Lung (tissue), 12 donors: Measurements from ENCODE around the gene FBP1. TPM values are rescaled to one million over a fixed set of nuclear protein-coding genes. Genes with fewer than 3 reads are reported as not detected.

Experiments
- ATAC-seq: fragments of 200-7000 bp; cut with Tn5 transposase; one replicate; pipeline ENCODE4 v1.9.1; 2020; ENCODE audit warnings: moderate number of reproducible peaks; ENCODE audit not compliant: insufficient read depth, low FRiP score
- DNase-seq, 3 donors: peaks; one replicate each; pipeline ENCODE4 v3.0.0-alpha.2; 2013 to 2017
- H3K27ac ChIP-seq, 2 donors: one replicate each; pipeline ENCODE4 v1.5.1; 2013; ENCODE audit warnings: mild to moderate bottlenecking in 2 of 2, moderate library complexity in 2 of 2, control low read depth in 1 of 2, inconsistent platforms in 1 of 2, low read depth in 1 of 2, low read length in 1 of 2
- H3K27me3 ChIP-seq, 3 donors: one replicate each; pipeline ENCODE4 v1.5.1; 2013; ENCODE audit warnings: low read length in 2 of 3; ENCODE audit not compliant: control insufficient read depth in 3 of 3, insufficient read depth in 3 of 3
- H3K36me3 ChIP-seq, 4 donors: one replicate each; pipeline ENCODE4 v1.5.1; 2013; ENCODE audit warnings: low read length in 4 of 4, mild to moderate bottlenecking in 1 of 4, moderate library complexity in 1 of 4; ENCODE audit not compliant: control insufficient read depth in 4 of 4, insufficient read depth in 4 of 4
- H3K4me1 ChIP-seq, 5 donors: one replicate each; pipeline ENCODE4 v1.5.1; 2013; ENCODE audit warnings: low read length in 5 of 5, mild to moderate bottlenecking in 2 of 5, moderate library complexity in 1 of 5; ENCODE audit not compliant: control insufficient read depth in 5 of 5, insufficient read depth in 5 of 5
- H3K4me3 ChIP-seq: one replicate; pipeline ENCODE4 v1.5.1; 2013; ENCODE audit warnings: mild to moderate bottlenecking, control low read depth, moderate library complexity
- H3K9ac ChIP-seq, 2 donors: one replicate each; pipeline ENCODE4 v1.5.1; 2013; ENCODE audit warnings: low read length in 2 of 2, control low read depth in 1 of 2; ENCODE audit not compliant: insufficient read depth in 1 of 2
- H3K9me3 ChIP-seq, 4 donors: one replicate each; pipeline ENCODE4 v1.5.1; 2013; ENCODE audit warnings: low read length in 3 of 4, mild to moderate bottlenecking in 1 of 4, moderate library complexity in 1 of 4; ENCODE audit not compliant: control insufficient read depth in 4 of 4, insufficient read depth in 3 of 4
- WGBS, 2 donors: extraction: QIAGEN DNeasy Blood & Tissue Kit; methylation state at CpG; one replicate each; pipeline ENCODE4 v1.1.7; 2013; 5-methylcytosine and 5-hydroxymethylcytosine counted together
- polyA plus RNA-seq, 2 donors: library from polyadenylated mRNA; stranded (reverse); fragments of 200-250 nt; gene quantifications; one replicate each; pipeline ENCODE4 v1.2.1, GENCODE V29; 2013
- total RNA-seq, 2 donors: library from RNA; depleted of rRNA in 1 of 2; stranded (reverse); fragments of >200 nt in 1 of 2; gene quantifications; one replicate each; pipeline ENCODE4 v1.2.1, GENCODE V29; 2014 to 2021
- TF ChIP-seq, protein P1 (sequence below): IDR thresholded peaks from 2 replicates; pipeline ENCODE4 v1.5.1; 2012; ENCODE audit warnings: mild to moderate bottlenecking; ENCODE audit errors: control extremely low read depth, extremely low read depth
- donor health status: control.
- donor health status: control.
- donor health status: Bipolar disorder and iron deficiency.
- donor health status: healthy.
- donor health status: DM: yes; HTN: yes; CAD: no.

Gene FBP1
- total and polyA plus RNA-seq, 4 donors: 17.1 to 259 (median 154) TPM

DNA sequence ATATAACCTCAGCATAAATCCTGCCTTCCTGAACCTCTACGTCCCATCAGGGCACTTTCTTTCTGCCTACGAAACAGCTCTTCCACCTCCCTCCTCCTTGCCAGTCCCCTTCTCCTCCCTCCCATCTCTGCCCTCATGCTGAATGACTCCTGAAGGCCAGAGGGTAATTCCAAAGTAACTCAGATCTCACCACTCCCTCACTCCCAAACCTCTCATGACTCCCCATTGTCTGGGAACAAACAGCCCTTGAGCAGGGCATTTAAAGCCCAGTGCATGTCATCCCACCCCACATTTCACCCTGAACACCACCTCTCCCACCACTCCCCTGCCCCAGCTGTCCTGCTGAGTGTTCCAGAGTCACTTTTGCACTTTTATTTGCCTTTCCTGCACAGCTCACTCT is 8.9 kb upstream of the FBP1 start:
- H3K9me3 ChIP-seq: no peaks in the 10 kb centered on the region
- WGBS, 2 donors: 89 to 91% methylated on average over 2 of the region's 2 CpGs
- peaks cover 0 to 8% (median 0%) of the 10 kb centered on the region in 5 donors for H3K4me1 ChIP-seq
- no peaks in the 10 kb centered on the region for H3K36me3 ChIP-seq
- TF ChIP-seq, protein P1, sequence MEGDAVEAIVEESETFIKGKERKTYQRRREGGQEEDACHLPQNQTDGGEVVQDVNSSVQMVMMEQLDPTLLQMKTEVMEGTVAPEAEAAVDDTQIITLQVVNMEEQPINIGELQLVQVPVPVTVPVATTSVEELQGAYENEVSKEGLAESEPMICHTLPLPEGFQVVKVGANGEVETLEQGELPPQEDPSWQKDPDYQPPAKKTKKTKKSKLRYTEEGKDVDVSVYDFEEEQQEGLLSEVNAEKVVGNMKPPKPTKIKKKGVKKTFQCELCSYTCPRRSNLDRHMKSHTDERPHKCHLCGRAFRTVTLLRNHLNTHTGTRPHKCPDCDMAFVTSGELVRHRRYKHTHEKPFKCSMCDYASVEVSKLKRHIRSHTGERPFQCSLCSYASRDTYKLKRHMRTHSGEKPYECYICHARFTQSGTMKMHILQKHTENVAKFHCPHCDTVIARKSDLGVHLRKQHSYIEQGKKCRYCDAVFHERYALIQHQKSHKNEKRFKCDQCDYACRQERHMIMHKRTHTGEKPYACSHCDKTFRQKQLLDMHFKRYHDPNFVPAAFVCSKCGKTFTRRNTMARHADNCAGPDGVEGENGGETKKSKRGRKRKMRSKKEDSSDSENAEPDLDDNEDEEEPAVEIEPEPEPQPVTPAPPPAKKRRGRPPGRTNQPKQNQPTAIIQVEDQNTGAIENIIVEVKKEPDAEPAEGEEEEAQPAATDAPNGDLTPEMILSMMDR: no peak
- H3K9ac ChIP-seq: no peak overlapping the region
- ATAC-seq: no peak
- H3K27ac ChIP-seq: no peak overlapping the region
- H3K27me3 ChIP-seq: no peaks in the 10 kb centered on the region
- no peak for DNase-seq
- H3K4me3 ChIP-seq: no peak overlapping the region

DNA sequence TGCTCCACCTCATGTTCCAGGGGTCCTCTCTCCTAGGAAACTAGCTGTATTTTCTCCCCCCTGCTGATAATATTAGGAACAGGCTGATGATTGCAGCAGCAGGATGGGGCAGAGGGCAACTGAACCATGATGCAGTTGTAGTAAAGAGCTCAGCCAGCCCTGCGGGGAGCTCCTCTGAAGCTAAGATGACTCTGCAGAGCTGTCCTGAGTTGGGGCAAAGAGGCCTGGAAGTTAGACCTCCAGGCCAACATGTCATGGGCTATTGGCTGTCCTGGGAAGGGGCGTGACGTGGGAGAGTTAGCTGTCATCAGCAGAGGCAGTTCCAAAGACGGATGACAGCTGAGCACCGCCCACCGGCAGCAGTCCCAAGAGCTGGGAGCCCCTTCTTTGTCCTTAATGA is 6.6 kb upstream of the FBP1 start:
- Histone ChIP-seq H3K27me3 (no peaks in the 10 kb centered on the region), H3K27ac (no peak overlapping the region), H3K4me3 (no peak overlapping the region), H3K4me1 (peaks cover 0 to 7% (median 0%) of the 10 kb centered on the region in 5 donors), H3K36me3 (no peaks in the 10 kb centered on the region), H3K9ac (no peak overlapping the region), H3K9me3 (no peaks in the 10 kb centered on the region)
- TF ChIP-seq, protein P1: no peak
- ATAC-seq (no peak), DNase-seq (no peak)
- 83 to 86% methylated on average over 6 of the region's 6 CpGs for WGBS, 2 donors

DNA sequence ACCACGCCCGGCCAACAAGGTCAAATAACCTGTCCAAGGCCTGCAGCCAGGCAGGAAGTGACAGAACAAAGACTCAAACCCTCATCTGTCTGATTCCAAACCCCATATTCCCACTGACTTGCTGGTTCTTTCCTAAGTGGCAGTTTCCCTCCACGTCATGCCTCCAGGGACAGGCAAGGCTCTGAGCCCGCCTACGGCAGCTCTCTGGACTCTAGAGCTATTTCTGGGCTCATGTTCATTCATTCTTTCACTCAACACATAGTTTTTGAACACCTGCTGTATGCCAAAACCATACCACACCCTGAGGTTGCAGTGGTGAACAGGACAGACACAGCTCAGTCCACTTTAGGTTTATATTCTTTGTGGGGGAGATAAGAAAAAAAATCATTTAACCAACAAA is 5.2 kb upstream of the FBP1 start:
- DNase-seq (no peak), ATAC-seq (no peak)
- H3K4me1 ChIP-seq: peaks cover 0 to 8% (median 0%) of the 10 kb centered on the region in 5 donors
- WGBS, 2 donors: 83 to 90% methylated on average over 5 of the region's 5 CpGs
- no peaks in the 10 kb centered on the region for H3K36me3 ChIP-seq
- H3K27me3 ChIP-seq: no peaks in the 10 kb centered on the region
- H3K27ac ChIP-seq: no peak overlapping the region
- H3K9ac ChIP-seq: no peak overlapping the region
- TF ChIP-seq, protein P1: no peak
- H3K9me3 ChIP-seq: no peaks in the 10 kb centered on the region
- H3K4me3 ChIP-seq: no peak overlapping the region

DNA sequence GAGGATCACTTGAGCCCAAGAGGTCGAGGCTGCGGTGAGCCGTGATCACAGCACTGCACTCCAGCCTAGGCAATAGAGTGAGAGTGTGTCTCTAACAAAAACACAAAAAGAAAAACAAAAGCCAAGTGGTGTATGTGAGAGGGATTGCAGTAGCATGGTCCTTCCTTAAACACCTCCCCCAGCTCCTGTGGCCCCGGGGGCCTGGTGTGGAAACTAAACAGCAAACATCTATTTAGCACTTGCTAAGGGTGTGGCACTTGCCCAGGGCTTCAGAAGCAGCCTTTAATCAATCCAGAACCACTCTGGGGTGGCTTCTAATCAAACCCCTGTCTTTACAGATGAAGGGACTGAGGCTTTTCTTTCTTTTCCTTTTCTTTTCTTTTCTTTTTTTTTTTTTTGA is 4.4 kb upstream of the FBP1 start:
- Histone ChIP-seq H3K4me1 (peaks cover 0 to 13% (median 0%) of the 10 kb centered on the region in 5 donors), H3K4me3 (no peak overlapping the region), H3K27ac (no peak overlapping the region), H3K9ac (no peak overlapping the region), H3K36me3 (no peaks in the 10 kb centered on the region), H3K9me3 (no peaks in the 10 kb centered on the region), H3K27me3 (peaks cover 0 to 1% (median under 1%) of the 10 kb centered on the region in 3 donors)
- ATAC-seq: no peak
- DNase-seq: no peak
- WGBS, 2 donors: 66 to 79% methylated on average over 4 of the region's 4 CpGs
- TF ChIP-seq, protein P1: no peak
